ENCODE results near the gene SPECC1L.
"Not testable (repeated sequence)": the region's sequence is repeated elsewhere in the genome, so short reads cannot be mapped to it uniquely, and the experiment has no call there.

- TF ChIP-seq, protein P1, sequence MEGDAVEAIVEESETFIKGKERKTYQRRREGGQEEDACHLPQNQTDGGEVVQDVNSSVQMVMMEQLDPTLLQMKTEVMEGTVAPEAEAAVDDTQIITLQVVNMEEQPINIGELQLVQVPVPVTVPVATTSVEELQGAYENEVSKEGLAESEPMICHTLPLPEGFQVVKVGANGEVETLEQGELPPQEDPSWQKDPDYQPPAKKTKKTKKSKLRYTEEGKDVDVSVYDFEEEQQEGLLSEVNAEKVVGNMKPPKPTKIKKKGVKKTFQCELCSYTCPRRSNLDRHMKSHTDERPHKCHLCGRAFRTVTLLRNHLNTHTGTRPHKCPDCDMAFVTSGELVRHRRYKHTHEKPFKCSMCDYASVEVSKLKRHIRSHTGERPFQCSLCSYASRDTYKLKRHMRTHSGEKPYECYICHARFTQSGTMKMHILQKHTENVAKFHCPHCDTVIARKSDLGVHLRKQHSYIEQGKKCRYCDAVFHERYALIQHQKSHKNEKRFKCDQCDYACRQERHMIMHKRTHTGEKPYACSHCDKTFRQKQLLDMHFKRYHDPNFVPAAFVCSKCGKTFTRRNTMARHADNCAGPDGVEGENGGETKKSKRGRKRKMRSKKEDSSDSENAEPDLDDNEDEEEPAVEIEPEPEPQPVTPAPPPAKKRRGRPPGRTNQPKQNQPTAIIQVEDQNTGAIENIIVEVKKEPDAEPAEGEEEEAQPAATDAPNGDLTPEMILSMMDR (IDR thresholded peaks at IDR 0.05; ENCODE audit: insufficient read depth, low read length) = not testable (repeated sequence)
- TF ChIP-seq POLR2AphosphoS5, GABPA (IDR thresholded peaks at IDR 0.05; ENCODE audit: low read depth): not testable (repeated sequence)
- TF ChIP-seq, protein P2, sequence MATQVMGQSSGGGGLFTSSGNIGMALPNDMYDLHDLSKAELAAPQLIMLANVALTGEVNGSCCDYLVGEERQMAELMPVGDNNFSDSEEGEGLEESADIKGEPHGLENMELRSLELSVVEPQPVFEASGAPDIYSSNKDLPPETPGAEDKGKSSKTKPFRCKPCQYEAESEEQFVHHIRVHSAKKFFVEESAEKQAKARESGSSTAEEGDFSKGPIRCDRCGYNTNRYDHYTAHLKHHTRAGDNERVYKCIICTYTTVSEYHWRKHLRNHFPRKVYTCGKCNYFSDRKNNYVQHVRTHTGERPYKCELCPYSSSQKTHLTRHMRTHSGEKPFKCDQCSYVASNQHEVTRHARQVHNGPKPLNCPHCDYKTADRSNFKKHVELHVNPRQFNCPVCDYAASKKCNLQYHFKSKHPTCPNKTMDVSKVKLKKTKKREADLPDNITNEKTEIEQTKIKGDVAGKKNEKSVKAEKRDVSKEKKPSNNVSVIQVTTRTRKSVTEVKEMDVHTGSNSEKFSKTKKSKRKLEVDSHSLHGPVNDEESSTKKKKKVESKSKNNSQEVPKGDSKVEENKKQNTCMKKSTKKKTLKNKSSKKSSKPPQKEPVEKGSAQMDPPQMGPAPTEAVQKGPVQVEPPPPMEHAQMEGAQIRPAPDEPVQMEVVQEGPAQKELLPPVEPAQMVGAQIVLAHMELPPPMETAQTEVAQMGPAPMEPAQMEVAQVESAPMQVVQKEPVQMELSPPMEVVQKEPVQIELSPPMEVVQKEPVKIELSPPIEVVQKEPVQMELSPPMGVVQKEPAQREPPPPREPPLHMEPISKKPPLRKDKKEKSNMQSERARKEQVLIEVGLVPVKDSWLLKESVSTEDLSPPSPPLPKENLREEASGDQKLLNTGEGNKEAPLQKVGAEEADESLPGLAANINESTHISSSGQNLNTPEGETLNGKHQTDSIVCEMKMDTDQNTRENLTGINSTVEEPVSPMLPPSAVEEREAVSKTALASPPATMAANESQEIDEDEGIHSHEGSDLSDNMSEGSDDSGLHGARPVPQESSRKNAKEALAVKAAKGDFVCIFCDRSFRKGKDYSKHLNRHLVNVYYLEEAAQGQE (IDR thresholded peaks at IDR 0.05; ENCODE audit: insufficient replicate concordance, low read depth) = not testable (repeated sequence)
Observed at GRCh38 chr22:24266495-24266894, 4.1 kb upstream of the SPECC1L start.
